Adrenal gland (tissue), 5 donors: Measurements from ENCODE around the gene PAFAH1B2.

Experiments
- CTCF ChIP-seq, 6 experiments: fragments of 450-650 bp in 4 of 6; fragments of 200-600 bp in 2 of 6; sonication (generic) in 1 of 6; IDR thresholded peaks; 1 replicate in 5 of 6; 2 replicates in 1 of 6; pipeline versions ENCODE4 v1.5.1 to v1.8.0; 2016 to 2021; ENCODE audit warnings: antibody characterized with exemption in 6 of 6, mild to moderate bottlenecking in 2 of 6, moderate library complexity in 1 of 6
- POLR2A ChIP-seq, 2 donors: fragments of 450-650 bp; IDR thresholded peaks; one replicate each; pipeline ENCODE4 v1.6.1; 2017; ENCODE audit warnings: antibody characterized with exemption in 2 of 2, mild to moderate bottlenecking in 2 of 2, moderate library complexity in 1 of 2
- donor health status: DM: no; HTN: no; CAD: no.

GRCh38 chr11:117202386-117203068 is 58.4 kb downstream of the PAFAH1B2 start:
- TF ChIP-seq POLR2A (IDR thresholded peaks at IDR 0.05) = no peak
- TF ChIP-seq CTCF (IDR thresholded peaks at IDR 0.05) = no peak
